HCT116 (cell line): ENCODE data around the gene FRK. TPM values are rescaled to one million over a fixed set of nuclear protein-coding genes. Genes with fewer than 3 reads are reported as not detected.

Experiments
- ATAC-seq: fragments of 200-7000 bp; cut with Tn5 transposase; 2 replicates; pipeline ENCODE4 v1.9.1; 2020; ENCODE audit warnings: mild to moderate bottlenecking, moderate library complexity
- BruUV-seq: library from RNA; stranded (reverse); fragments of 400-500 nt; replicated peaks from 2 replicates; lab custom pipeline; 2021; lab: Mats Ljungman, UMichigan
- CTCF ChIA-PET: fragments of 300-600 bp; sonication (Branson Sonifier 250); formaldehyde crosslinking; loops from one replicate; lab custom pipeline; 2021; ENCODE audit warnings: antibody characterized with exemption; lab: Charles Lee
- POLR2A ChIA-PET: fragments of 300-600, 350-600 bp; sonication (Branson Sonifier 250); formaldehyde crosslinking; loops from one replicate; lab custom pipeline; 2021; ENCODE audit warnings: antibody characterized with exemption; lab: Charles Lee
- RAD21 ChIA-PET, 2 experiments: fragments of 300-600 bp; sonication (Branson Sonifier 250); formaldehyde crosslinking; loops; one replicate each; lab custom pipeline; 2023; ENCODE audit warnings: low total read pairs in 2 of 2; ENCODE audit not compliant: uncharacterized antibody in 2 of 2, unreplicated experiment in 2 of 2, low non-redundant PET in 1 of 2; lab: Charles Lee
- DNase-seq: peaks from one replicate; pipeline ENCODE4 v3.0.0-alpha.2; 2010; ENCODE audit warnings: low read depth, low spot score
- H2AFZ ChIP-seq: fragments of 200-600 bp; shearing (Covaris generic), sonication (generic); 2 replicates; pipeline ENCODE4 v1.6.1; 2017; ENCODE audit warnings: low read depth, mixed run types, mixed read lengths, antibody characterized with exemption, low read length; ENCODE audit not compliant: poor library complexity, severe bottlenecking
- H3K27ac ChIP-seq: 2 replicates; pipeline ENCODE4 v1.5.1; 2012; ENCODE audit warnings: low read depth, low read length
- H3K27me3 ChIP-seq: fragments of 200-600 bp; sonication (generic); 2 replicates; pipeline ENCODE4 v1.6.1; 2016; ENCODE audit warnings: mixed run types, low read length, mixed read lengths; ENCODE audit not compliant: insufficient read depth
- H3K36me3 ChIP-seq, 2 experiments: fragments of 200-500 bp in 1 of 2; fragments of 200-600 bp in 1 of 2; sonication (Bioruptor generic) in 1 of 2; sonication (generic) in 1 of 2; 2 replicates each; pipeline versions ENCODE4 v1.5.1 to v1.6.1; 2014 to 2016; ENCODE audit warnings: low read length in 2 of 2, inconsistent platforms in 1 of 2, mixed read lengths in 1 of 2, mixed run types in 1 of 2; ENCODE audit not compliant: insufficient read depth in 2 of 2, control insufficient read depth in 1 of 2
- H3K4me1 ChIP-seq, 2 experiments: fragments of 200-600 bp in 1 of 2; sonication (generic) in 1 of 2; 2 replicates each; pipeline versions ENCODE4 v1.5.1 to v1.6.1; 2012 to 2017; ENCODE audit warnings: low read length in 2 of 2, inconsistent platforms in 1 of 2, mild to moderate bottlenecking in 1 of 2, mixed read lengths in 1 of 2, mixed run types in 1 of 2, moderate library complexity in 1 of 2; ENCODE audit not compliant: insufficient read depth in 2 of 2, control insufficient read depth in 1 of 2
- H3K4me2 ChIP-seq: fragments of 200-600 bp; sonication (generic); 2 replicates; pipeline ENCODE4 v1.6.1; 2017; ENCODE audit warnings: mixed run types, low read length, mixed read lengths
- H3K4me3 ChIP-seq, 2 experiments: fragments of 200-600 bp in 1 of 2; sonication (generic) in 1 of 2; replicated peaks in 1 of 2; 2 replicates each; pipeline ENCODE4 v1.5.1; 2011 to 2016; ENCODE audit warnings: low read length in 2 of 2, control low read depth in 1 of 2, low read depth in 1 of 2, mild to moderate bottlenecking in 1 of 2, mixed read lengths in 1 of 2, mixed run types in 1 of 2
- H3K79me2 ChIP-seq: fragments of 200-600 bp; sonication (generic); 2 replicates; pipeline ENCODE4 v1.6.1; 2017; ENCODE audit warnings: mild to moderate bottlenecking, mixed run types, low read length, moderate library complexity, mixed read lengths; ENCODE audit not compliant: insufficient read depth
- H3K9ac ChIP-seq: fragments of 200-600 bp; sonication (generic); 2 replicates; pipeline ENCODE4 v1.6.1; 2016; ENCODE audit warnings: low read length, mixed read lengths
- H3K9me2 ChIP-seq: fragments of 200-600 bp; sonication (generic), shearing (Covaris generic); 2 replicates; pipeline ENCODE4 v1.6.1; 2017; ENCODE audit warnings: mixed run types, mild to moderate bottlenecking, moderate library complexity; ENCODE audit not compliant: insufficient read depth
- H3K9me3 ChIP-seq, 2 experiments: fragments of 200-500 bp in 1 of 2; fragments of 200-600 bp in 1 of 2; sonication (Bioruptor generic) in 1 of 2; sonication (generic) in 1 of 2; 2 replicates each; pipeline ENCODE4 v1.6.1; 2014 to 2017; ENCODE audit warnings: low read length in 2 of 2, mixed read lengths in 2 of 2, inconsistent platforms in 1 of 2, low read depth in 1 of 2, mild to moderate bottlenecking in 1 of 2, mixed run types in 1 of 2, moderate library complexity in 1 of 2; ENCODE audit not compliant: control insufficient read depth in 1 of 2, insufficient read depth in 1 of 2
- H4K20me1 ChIP-seq: fragments of 200-600 bp; sonication (generic), shearing (Covaris generic); 2 replicates; pipeline ENCODE4 v1.6.1; 2017; ENCODE audit warnings: mixed run types, mild to moderate bottlenecking, moderate library complexity; ENCODE audit not compliant: insufficient read depth
- CBX3 ChIP-seq: IDR thresholded peaks from 2 replicates; pipeline ENCODE4 v1.6.1; 2012; ENCODE audit warnings: low read depth
- EGR1 ChIP-seq: IDR thresholded peaks from 2 replicates; pipeline ENCODE4 v1.6.1; 2012; ENCODE audit warnings: low read depth
- EZH2phosphoT487 ChIP-seq: fragments of 200-600 bp; IDR thresholded peaks from 2 replicates; pipeline ENCODE4 v1.6.1; 2018; ENCODE audit warnings: antibody characterized with exemption, borderline replicate concordance
- SP1 ChIP-seq: IDR thresholded peaks from 2 replicates; pipeline ENCODE4 v1.6.1; 2012; ENCODE audit warnings: low read depth
- TCF7L2 ChIP-seq: IDR thresholded peaks from 2 replicates; pipeline ENCODE4 v1.7.0; 2011; ENCODE audit warnings: borderline replicate concordance, inconsistent platforms; ENCODE audit not compliant: insufficient read depth, insufficient read length; ENCODE audit errors: extremely low read depth
- ZFX ChIP-seq: fragments of 450-650 bp; IDR thresholded peaks from 2 replicates; pipeline ENCODE4 v1.6.1; 2017
- ZNF274 ChIP-seq: fragments of 200-500 bp; sonication (Bioruptor generic); IDR thresholded peaks from 2 replicates; pipeline ENCODE4 v1.6.1; 2014; ENCODE audit warnings: mild to moderate bottlenecking, low read depth, low read length, inconsistent platforms
- intact Hi-C: fragments of 100-400 bp; cut with micrococcal nuclease; formaldehyde crosslinking; loops from 2 replicates; pipeline ENCODE4 v1.10.0; 2022
- total RNA-seq: library from RNA; stranded (reverse); gene quantifications from one replicate; pipeline ENCODE4 v1.2.1, GENCODE V29; 2021; ENCODE audit not compliant: unreplicated experiment
- TF ChIP-seq, protein P1 (sequence below): IDR thresholded peaks from 2 replicates; pipeline ENCODE4 v1.6.1; 2012
- TF ChIP-seq, protein P2 (sequence below): IDR thresholded peaks from 2 replicates; pipeline ENCODE4 v1.6.1; 2011; ENCODE audit warnings: mild to moderate bottlenecking, low read length, moderate library complexity; ENCODE audit not compliant: insufficient replicate concordance; ENCODE audit errors: extremely low read depth

FRK gene
- total RNA-seq, 1 experiment from 2014 or later: 3.7 TPM

DNA sequence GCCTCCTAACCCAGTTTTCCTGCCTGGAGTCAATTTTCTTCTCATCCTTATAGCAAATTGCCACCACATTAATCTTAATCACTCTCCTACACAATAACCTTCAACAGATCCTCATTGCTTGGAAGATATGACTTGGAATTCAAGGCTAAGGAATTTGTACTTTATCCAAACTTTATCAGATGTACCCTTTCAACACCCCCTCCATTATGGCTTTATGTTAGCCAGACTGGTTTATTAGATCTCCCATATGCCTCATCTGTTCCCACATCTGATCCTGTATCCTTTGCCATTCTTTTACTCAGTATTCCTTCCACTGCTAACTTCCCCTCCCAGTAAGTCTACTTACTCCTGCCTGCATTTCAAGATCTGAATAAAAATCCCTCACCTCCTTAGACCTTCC is 4.0 kb upstream of the FRK start (continued):
- TF ChIP-seq, protein P1, sequence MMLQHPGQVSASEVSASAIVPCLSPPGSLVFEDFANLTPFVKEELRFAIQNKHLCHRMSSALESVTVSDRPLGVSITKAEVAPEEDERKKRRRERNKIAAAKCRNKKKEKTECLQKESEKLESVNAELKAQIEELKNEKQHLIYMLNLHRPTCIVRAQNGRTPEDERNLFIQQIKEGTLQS: no peak
- TF ChIP-seq EZH2phosphoT487 (no peak), CBX3 (no peak), SP1 (no peak), ZFX (no peak)

DNA sequence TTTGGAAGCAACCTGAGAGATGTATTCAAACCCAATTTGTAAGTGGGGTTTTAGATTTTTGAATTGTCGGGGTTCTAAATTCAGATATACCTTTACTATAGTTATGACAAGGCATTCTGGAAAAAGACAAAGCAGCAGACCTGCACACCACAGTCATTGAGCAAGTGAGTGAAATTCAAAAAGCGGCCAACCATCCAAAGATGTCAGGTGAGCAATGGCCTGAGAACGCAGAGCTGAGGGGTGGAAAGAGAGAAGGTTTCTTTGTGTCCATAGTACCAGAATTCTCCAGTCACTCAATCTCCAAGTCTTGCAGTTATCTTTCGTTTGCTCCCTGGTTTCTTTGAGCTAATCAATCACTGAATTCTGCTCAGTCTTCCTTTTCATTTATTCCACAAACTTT is 1.8 kb upstream of the FRK start:
- TF ChIP-seq ZNF274 (no peak), EGR1 (no peak), SP1 (no peak), TCF7L2 (no peak)
- TF ChIP-seq, protein P2, sequence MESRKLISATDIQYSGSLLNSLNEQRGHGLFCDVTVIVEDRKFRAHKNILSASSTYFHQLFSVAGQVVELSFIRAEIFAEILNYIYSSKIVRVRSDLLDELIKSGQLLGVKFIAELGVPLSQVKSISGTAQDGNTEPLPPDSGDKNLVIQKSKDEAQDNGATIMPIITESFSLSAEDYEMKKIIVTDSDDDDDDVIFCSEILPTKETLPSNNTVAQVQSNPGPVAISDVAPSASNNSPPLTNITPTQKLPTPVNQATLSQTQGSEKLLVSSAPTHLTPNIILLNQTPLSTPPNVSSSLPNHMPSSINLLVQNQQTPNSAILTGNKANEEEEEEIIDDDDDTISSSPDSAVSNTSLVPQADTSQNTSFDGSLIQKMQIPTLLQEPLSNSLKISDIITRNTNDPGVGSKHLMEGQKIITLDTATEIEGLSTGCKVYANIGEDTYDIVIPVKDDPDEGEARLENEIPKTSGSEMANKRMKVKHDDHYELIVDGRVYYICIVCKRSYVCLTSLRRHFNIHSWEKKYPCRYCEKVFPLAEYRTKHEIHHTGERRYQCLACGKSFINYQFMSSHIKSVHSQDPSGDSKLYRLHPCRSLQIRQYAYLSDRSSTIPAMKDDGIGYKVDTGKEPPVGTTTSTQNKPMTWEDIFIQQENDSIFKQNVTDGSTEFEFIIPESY: no peak
- TF ChIP-seq, protein P1: no peak

More for the DNA sequence above, 1.8 kb upstream of the FRK start:
- H3K4me3 ChIP-seq: no peak overlapping the region
- H3K27me3 ChIP-seq: no peaks in the 10 kb centered on the region
- no peak overlapping the region for H3K9ac ChIP-seq
- H3K79me2 ChIP-seq: no peaks in the 10 kb centered on the region
- ATAC-seq (no peak), DNase-seq (no peak)
- no peaks in the 10 kb centered on the region for H3K36me3 ChIP-seq
- no peaks in the 10 kb centered on the region for H3K9me3 ChIP-seq
- H4K20me1 ChIP-seq: no peaks in the 10 kb centered on the region
- ChIA-PET CTCF (interaction anchor here (1.1 kb wide), 1 partner anchor 52 kb away, joined by 7 read pairs; no protein-coding TSS in a partner anchor), POLR2A (no interaction called here), RAD21 (no interaction called here)
- H3K4me2 ChIP-seq: no peak overlapping the region
- BruUV-seq: no TSS peak
- no peak overlapping the region for H2AFZ ChIP-seq
- intact Hi-C loops: no loop called here
- peaks cover 10 to 28% of the 10 kb centered on the region in 2 experiments; a peak in 3 of 4 replicates for H3K4me1 ChIP-seq
- no peak overlapping the region for H3K27ac ChIP-seq
- H3K9me2 ChIP-seq: no peaks in the 10 kb centered on the region
